Activated T-cell treated with anti-CD3 and anti-CD28 coated beads for 4 hours (primary cell): Measurements from ENCODE around the gene TMA16.
"Not testable (repeated sequence)": the region's sequence is repeated elsewhere in the genome, so short reads cannot be mapped to it uniquely, and the experiment has no call there.

Source experiments
- DNase-seq: peaks from one replicate; pipeline ENCODE4 v3.0.0-alpha.2; 2020

The TMA16 gene

GRCh38 chr4:163523791-163524365 lies 29.4 kb downstream of the TMA16 start:
- DNase-seq: no peak

- DNase-seq: no peak
Measured at GRCh38 chr4:163525982-163526381, 31.5 kb downstream of the TMA16 start.

GRCh38 chr4:163527172-163527571 lies 32.7 kb downstream of the TMA16 start:
- no peak for DNase-seq

- DNase-seq: no peak
Measured at GRCh38 chr4:163528653-163529052, 34.2 kb downstream of the TMA16 start.

- DNase-seq: no peak
Measured at GRCh38 chr4:163534056-163534455, 39.6 kb downstream of the TMA16 start.

DNA sequence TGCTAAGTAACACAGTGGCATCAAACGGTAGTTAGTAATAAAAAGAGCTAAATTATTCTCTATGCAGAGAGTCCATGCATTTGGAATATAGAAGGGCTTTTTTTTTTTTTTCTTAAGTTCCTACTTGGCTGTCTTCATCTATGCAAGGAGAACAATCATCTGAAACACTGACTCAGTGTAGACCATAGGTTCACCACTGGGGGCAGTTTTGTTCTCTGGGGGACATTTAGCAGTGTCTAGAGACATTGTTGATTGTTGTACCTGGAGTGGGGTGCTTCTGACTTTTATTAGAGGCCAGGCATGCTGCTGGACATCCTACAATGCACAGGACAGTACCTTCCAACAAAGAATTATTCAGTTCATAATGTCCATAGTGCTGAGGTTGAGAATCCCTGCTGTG lies 41.2 kb downstream of the TMA16 start:
- DNase-seq: no peak

GRCh38 chr4:163536091-163536490 lies 41.6 kb downstream of the TMA16 start:
- no peak for DNase-seq

- DNase-seq: no peak
Measured at GRCh38 chr4:163537114-163537513, 42.6 kb downstream of the TMA16 start.

GRCh38 chr4:163538820-163539219 lies 44.3 kb downstream of the TMA16 start:
- not testable (repeated sequence) for DNase-seq

- no peak for DNase-seq
Measured at GRCh38 chr4:163540448-163540847, 46.0 kb downstream of the TMA16 start.

GRCh38 chr4:163540977-163541376 lies 46.5 kb downstream of the TMA16 start:
- DNase-seq: no peak

- no peak for DNase-seq
Measured at GRCh38 chr4:163542275-163542674, 47.8 kb downstream of the TMA16 start.

DNA sequence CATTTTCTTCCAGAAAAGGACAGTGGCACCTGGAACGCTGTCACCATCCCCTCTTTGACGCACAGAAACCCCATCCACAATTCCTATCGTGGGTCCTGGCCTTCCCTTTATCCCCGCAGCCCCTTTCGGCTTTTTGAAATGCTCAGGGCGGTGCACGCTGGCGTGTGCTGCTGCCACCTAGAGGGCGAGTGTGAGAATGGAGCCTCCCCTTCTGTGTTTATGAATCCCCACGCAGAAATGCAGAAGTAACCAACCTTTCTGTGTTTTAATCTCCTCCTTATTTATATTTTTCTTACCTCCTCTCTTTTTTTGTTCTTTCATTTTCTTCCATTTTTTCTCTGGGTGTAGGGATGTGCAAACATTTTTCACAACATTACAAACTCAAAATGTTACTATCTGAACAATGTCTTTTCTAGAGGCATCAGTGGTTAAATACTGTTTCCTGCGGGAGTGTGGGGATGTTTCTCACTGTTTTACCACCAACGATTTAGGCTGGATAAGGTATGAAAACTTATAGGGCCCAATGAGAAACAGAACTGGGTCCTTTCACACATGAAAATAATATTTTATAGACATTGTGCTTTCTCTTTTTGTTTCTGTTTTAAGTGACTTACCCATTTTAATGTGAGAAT lies 50.0 kb downstream of the TMA16 start:
- peak; percentile 40 for DNase-seq

DNA sequence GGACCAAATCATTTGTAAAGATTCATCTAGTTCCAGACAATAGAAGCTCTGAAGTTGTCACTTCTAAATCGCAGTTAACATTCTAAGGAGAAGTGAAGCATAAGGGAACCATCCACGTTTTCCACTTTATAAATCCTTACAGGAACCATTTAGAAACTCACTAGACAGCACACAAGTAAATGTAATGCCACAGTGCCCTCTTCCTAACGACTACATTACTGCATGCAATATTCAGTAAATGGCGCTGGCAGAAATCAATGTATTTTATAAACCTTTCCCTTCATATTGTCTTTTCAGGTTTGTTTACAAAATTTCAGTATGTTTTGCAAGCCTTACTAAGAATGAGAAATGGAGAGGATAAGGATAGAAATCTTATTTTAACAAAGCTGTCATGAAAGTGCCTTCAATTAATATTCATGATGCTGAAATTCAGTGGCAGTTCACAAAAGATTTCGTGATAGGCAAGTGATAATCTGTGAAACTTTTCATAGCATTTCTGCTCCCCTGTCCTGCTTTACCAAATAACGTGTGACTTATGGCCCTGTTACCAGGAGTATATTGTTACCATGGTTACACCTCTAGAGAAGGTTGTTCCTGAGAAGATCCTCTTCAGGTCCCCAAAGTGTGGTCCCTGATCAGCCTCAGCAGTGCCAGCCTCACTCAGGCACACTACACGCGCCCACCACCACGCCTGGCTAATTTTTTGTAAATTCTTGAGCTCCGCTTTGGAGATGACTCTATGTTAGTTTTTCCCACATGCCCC lies 54.2 kb downstream of the TMA16 start:
- no peak for DNase-seq

DNA sequence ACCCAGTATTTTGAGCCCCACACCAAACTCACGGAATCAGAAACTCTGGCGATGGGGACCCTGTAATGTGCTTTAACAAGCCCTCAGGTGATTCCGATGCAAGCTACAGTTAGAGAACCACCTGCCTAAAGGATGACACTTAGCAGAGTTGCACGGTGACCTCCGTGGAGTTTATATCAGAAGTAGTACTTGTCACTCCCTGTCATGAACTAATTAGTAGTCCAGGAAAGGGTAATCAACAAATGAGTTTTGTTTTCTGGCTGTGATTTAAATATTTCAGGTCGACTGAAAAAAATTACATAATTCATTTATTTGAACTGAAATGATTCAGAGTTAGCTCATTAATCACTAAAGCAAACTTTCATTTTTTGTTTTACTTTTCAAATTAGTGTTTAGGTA lies 56.4 kb downstream of the TMA16 start:
- no peak for DNase-seq

GRCh38 chr4:163553146-163553545 lies 58.7 kb downstream of the TMA16 start:
- DNase-seq: no peak

GRCh38 chr4:163554870-163555465 lies 60.5 kb downstream of the TMA16 start:
- no peak for DNase-seq

DNA sequence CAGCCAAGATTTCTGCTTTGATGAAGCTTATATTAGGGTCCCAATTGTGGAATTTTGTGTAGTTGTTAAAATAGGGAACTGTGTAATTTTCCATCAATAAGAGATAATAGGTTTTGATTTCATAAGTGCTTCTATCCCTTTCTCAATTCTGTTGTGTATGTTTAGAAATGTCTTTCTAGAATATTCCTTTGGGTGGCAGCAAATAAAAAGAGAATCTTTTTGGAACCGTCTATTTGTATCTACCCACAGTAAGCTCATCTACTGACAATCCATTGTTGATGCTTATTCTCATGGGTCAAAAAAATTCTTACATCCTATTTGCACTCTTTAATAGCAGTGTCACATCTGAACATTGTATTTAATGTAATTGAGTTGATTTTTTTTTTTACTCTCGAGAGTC lies 61.7 kb downstream of the TMA16 start:
- DNase-seq: no peak

GRCh38 chr4:163556650-163557391 lies 62.3 kb downstream of the TMA16 start:
- DNase-seq: no peak

- no peak for DNase-seq
Measured at GRCh38 chr4:163558539-163559044, 64.1 kb downstream of the TMA16 start.

DNA sequence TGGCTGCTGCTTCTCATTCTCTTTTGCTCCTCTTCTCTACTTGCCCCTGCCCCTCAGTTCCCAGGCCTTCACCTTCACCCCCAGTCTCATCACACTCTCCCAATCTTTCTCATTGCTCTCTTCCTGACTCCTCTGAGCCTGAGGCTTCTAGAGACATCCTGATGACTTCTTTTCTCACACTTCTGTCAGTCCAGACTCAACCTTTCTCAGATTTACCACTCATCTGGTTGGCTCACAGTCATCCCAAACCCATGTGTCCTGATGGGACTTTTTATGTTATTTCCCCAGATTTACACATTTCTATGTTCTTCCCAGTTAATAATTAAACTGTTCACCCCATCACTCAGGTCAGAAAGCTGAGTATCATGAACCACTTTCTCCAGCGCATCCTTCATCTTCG lies 68.0 kb downstream of the TMA16 start:
- no peak for DNase-seq

GRCh38 chr4:163563592-163563991 lies 69.1 kb downstream of the TMA16 start:
- no peak for DNase-seq

DNA sequence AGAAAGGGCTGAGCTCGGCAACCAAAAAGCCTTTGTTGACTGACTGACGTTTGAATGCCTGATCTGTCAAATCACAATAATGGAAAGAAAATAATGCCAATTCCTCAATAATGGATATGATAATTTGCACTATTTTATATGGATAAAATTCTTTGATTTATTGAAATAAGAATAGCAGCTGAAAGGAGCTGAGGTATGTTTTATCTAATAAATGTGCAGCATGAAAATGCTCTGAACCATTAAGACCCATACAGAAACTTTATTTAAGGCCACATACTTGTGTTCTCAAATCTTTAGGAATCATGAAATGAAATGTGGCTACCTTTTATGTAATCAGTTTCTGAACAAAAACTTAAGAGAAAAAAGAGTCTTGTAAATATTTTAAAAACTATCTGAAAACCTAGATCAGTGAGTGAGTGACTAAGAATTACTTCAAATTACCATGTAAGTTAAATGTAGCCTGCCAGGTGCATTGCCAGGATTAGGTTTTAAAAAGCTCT lies 69.8 kb downstream of the TMA16 start:
- DNase-seq: no peak
